ENCODE results near the gene AFF4.

DNA sequence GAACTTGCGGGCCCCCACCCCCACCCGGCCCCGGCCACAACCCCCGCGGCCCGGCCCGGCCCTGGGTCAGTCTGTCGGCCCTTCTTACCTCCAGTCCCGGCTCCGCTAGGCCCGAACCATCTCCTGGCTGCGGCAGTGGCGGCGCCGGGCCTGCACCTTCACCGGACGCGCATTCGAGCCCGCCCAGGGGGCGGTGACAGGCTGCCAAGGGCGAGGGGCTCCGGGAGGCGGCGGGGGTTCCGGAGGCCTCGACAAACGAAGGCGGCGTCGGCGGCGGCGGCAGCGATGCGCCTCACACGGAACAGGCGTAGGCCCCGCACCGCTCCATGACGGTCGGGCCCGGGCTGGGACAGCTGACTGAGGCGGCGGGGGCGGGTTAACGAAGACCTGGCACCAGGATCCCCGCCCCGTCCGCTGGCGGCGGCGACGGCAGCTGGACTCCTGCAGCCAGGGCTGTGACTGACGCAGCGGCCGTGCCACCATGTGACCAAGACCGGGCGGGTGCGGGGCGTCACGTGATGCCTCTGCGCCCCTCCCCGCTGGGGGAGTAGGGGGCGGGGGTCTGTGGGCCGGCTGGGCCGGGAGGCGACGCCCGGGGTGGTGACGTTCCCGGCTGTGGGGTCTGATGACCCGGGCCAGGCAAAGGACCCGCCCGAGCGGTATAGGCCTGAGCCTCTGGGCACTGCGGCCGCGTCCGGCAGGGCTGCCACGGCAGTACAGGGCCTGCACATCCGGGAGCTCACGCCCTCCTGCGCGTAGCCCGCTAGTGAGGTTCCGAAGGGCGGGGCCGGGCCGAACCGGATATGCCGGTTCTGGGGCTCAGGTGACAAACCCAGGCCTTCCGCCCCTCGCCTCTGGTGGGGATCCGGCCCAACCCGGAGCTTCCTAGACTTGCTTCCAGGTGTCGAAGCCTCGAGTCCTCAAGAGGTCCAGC is at the start of gene AFF4:
- TF ChIP-seq, protein P1, sequence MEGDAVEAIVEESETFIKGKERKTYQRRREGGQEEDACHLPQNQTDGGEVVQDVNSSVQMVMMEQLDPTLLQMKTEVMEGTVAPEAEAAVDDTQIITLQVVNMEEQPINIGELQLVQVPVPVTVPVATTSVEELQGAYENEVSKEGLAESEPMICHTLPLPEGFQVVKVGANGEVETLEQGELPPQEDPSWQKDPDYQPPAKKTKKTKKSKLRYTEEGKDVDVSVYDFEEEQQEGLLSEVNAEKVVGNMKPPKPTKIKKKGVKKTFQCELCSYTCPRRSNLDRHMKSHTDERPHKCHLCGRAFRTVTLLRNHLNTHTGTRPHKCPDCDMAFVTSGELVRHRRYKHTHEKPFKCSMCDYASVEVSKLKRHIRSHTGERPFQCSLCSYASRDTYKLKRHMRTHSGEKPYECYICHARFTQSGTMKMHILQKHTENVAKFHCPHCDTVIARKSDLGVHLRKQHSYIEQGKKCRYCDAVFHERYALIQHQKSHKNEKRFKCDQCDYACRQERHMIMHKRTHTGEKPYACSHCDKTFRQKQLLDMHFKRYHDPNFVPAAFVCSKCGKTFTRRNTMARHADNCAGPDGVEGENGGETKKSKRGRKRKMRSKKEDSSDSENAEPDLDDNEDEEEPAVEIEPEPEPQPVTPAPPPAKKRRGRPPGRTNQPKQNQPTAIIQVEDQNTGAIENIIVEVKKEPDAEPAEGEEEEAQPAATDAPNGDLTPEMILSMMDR (IDR thresholded peaks at IDR 0.05), result peak in 2 of 5 experiments; percentile 49 to 54
- peak; percentile 97 to 99 for TF ChIP-seq POLR2A (IDR thresholded peaks at IDR 0.05)
